NB4 (cell line): Measurements from ENCODE around the gene TLCD1.

ENCODE experiments used
- CTCF ChIP-seq: IDR thresholded peaks from one replicate; pipeline ENCODE4 v1.5.1; 2012; ENCODE audit warnings: low read depth, low read length
- MAX ChIP-seq: IDR thresholded peaks from 2 replicates; pipeline ENCODE4 v1.6.1; 2011; ENCODE audit warnings: low read depth, low read length
- MYC ChIP-seq: IDR thresholded peaks from 2 replicates; pipeline ENCODE4 v1.6.1; 2011; ENCODE audit warnings: low read depth, low read length
- POLR2A ChIP-seq: IDR thresholded peaks from 2 replicates; pipeline ENCODE4 v1.6.1; 2011; ENCODE audit warnings: mild to moderate bottlenecking; ENCODE audit not compliant: insufficient read length; ENCODE audit errors: extremely low read depth

- TF ChIP-seq CTCF (no peak), MYC (no peak), POLR2A (no peak), MAX (no peak)
Measured at GRCh38 chr17:28726226-28726626, at the start of gene TLCD1.
